Right atrium auricular region (tissue), 2 donors: Measurements from ENCODE around the gene CDK14. TPM values are rescaled to one million over a fixed set of nuclear protein-coding genes. Genes with fewer than 3 reads are reported as not detected.

Source experiments
- DNase-seq: peaks from one replicate; pipeline ENCODE4 v3.0.0-alpha.2; 2019; ENCODE audit warnings: low spot score
- H3K27ac ChIP-seq, 2 donors: fragments of 200-600 bp; sonication (generic); 1 replicate in 1 of 2; 2 replicates in 1 of 2; pipeline ENCODE4 v1.5.1; 2016 to 2019
- H3K27me3 ChIP-seq, 2 donors: fragments of 200-600 bp; sonication (generic); one replicate each; pipeline versions ENCODE4 v1.5.1 to v1.6.0; 2017 to 2019
- H3K36me3 ChIP-seq: fragments of 200-600 bp; sonication (generic); one replicate; pipeline ENCODE4 v1.5.1; 2016
- H3K4me1 ChIP-seq, 2 donors: fragments of 200-600 bp; sonication (generic); one replicate each; pipeline versions ENCODE4 v1.5.1 to v1.6.0; 2017 to 2019
- H3K4me3 ChIP-seq, 2 donors: fragments of 200-600 bp; sonication (generic); 1 replicate in 1 of 2; 2 replicates in 1 of 2; pipeline ENCODE4 v1.5.1; 2017 to 2019; ENCODE audit warnings: mild to moderate bottlenecking in 1 of 2, moderate library complexity in 1 of 2
- H3K9me3 ChIP-seq, 2 donors: fragments of 200-600 bp; sonication (generic); one replicate each; pipeline ENCODE4 v1.5.1; 2019
- total RNA-seq, 2 donors: library from RNA; depleted of rRNA; stranded (reverse); fragments of >200 nt; gene quantifications; one replicate each; pipeline ENCODE4 v1.1.0, GENCODE V29; 2016
- TF ChIP-seq, protein P1 (sequence below), 2 donors: fragments of 200-600 bp; sonication (generic); IDR thresholded peaks; one replicate each; pipeline ENCODE4 v1.5.1; 2019; ENCODE audit warnings: antibody characterized with exemption in 2 of 2

Gene CDK14
- total RNA-seq, 2 donors from 2014 or later: 21.5 to 37.9 TPM

DNA sequence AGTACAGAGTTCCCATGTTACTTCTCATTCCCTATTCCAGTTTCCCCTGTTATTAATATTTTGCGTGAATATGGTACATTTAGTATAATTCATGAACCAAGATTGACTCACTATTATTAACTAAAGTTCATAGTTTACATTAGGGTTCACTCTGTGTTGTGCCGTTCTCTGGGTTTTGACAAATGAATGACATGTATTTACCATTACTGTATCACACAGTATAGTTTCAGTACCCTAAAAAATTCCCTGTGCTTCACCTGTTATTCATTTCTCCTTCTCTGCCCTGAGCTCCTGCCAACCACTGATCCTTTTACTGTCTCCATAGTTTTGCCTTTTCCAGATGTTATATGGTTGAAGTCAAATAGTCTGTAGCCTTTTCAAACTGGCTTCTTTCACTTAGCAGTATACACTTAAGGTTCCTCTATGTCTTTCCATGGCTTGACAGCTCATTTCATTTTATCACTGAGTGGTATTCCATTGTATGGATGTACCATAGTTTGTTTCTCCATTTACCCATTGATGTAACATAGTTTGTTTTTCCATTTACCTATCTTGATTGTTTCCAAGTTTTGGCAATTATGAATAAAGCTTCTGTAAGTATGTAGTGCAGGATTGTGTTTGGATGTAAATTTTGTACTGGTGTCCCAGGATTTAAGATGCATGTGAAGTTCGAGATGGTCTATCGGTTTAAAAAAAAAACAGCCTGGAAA is 58.8 kb downstream of the CDK14 start:
- DNase-seq: no peak
- no peaks in the 10 kb centered on the region for H3K27me3 ChIP-seq
- TF ChIP-seq, protein P1, sequence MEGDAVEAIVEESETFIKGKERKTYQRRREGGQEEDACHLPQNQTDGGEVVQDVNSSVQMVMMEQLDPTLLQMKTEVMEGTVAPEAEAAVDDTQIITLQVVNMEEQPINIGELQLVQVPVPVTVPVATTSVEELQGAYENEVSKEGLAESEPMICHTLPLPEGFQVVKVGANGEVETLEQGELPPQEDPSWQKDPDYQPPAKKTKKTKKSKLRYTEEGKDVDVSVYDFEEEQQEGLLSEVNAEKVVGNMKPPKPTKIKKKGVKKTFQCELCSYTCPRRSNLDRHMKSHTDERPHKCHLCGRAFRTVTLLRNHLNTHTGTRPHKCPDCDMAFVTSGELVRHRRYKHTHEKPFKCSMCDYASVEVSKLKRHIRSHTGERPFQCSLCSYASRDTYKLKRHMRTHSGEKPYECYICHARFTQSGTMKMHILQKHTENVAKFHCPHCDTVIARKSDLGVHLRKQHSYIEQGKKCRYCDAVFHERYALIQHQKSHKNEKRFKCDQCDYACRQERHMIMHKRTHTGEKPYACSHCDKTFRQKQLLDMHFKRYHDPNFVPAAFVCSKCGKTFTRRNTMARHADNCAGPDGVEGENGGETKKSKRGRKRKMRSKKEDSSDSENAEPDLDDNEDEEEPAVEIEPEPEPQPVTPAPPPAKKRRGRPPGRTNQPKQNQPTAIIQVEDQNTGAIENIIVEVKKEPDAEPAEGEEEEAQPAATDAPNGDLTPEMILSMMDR (IDR thresholded peaks at IDR 0.05): no peak

DNA sequence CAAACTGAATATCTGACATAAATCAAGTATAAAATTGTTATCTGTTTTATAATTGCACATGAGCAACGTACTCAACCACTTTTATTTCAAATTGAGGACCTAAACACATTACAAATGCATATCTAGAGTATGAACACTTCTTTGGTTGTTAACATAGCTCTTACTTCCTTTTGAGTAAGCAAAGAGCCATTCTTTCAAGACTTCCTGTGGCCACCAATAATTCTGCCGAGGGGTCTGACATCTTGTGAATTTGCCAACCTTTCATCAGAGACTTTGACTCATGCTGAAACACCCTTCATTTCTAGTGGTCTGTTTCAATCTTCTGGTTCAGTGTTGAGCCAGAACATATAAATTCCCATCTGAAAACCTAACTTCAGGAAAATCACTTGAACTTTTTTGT is 59.4 kb downstream of the CDK14 start:
- Histone ChIP-seq H3K27me3 (no peaks in the 10 kb centered on the region), H3K9me3 (no peaks in the 10 kb centered on the region), H3K4me1 (peaks cover 0 to 13% of the 10 kb centered on the region in 2 donors), H3K27ac (no peak overlapping the region), H3K36me3 (no peaks in the 10 kb centered on the region), H3K4me3 (no peak overlapping the region)
- no peak for DNase-seq
- TF ChIP-seq, protein P1 (IDR thresholded peaks at IDR 0.05): no peak

More for the DNA sequence above, 58.8 kb downstream of the CDK14 start:
- no peak overlapping the region for H3K27ac ChIP-seq
- no peaks in the 10 kb centered on the region for H3K9me3 ChIP-seq
- H3K4me3 ChIP-seq: no peak overlapping the region
- no peaks in the 10 kb centered on the region for H3K36me3 ChIP-seq
- peaks cover 0 to 7% of the 10 kb centered on the region in 2 donors for H3K4me1 ChIP-seq

DNA sequence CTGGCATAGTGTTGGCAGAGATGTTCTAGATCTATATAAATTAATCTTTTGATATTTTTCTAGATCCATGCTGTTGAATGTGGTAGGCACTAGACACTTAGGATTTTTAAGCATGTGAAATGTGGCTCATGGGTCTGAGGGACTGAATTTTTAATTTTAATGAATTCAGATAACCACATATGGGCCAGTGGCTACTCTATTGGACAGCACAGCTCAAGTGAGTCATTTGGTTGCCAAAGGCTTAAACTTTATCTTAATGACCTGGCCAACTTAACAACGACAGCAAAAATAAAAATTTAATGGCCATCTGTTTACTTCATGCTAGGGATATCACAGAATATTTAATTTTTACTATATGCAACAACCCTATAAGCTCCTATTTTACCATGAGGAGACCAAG is 61.4 kb downstream of the CDK14 start:
- TF ChIP-seq, protein P1 (IDR thresholded peaks at IDR 0.05): no peak
- no peak for DNase-seq
- Histone ChIP-seq H3K36me3 (no peaks in the 10 kb centered on the region), H3K9me3 (no peaks in the 10 kb centered on the region), H3K27me3 (no peaks in the 10 kb centered on the region), H3K27ac (no peak overlapping the region), H3K4me1 (peaks cover 0 to 32% of the 10 kb centered on the region in 2 donors), H3K4me3 (no peak overlapping the region)

DNA sequence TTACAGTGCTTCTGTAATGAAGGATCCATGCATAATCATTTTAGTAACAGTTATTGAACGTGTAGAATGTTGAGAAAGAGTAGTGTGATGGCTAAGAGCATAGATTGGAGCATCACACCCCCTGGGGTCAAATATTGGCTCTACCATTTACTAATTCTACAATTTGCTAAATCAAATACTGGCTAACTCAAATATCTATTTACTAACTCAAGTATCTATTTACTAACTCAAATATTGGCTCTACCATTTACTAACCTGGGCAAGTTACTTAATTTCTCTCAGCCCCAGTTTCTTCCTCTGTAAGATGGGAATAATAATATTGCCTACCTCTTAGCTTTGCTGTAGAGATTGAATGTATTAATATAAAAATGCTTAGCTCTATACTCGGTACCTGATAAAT is 64.0 kb downstream of the CDK14 start:
- Histone ChIP-seq H3K27me3 (no peaks in the 10 kb centered on the region), H3K4me3 (no peak overlapping the region), H3K9me3 (no peaks in the 10 kb centered on the region), H3K4me1 (peaks cover 0 to 44% of the 10 kb centered on the region in 2 donors), H3K27ac (peak overlapping the region; percentile 66 to 91), H3K36me3 (no peaks in the 10 kb centered on the region)
- DNase-seq: no peak
- TF ChIP-seq, protein P1 (IDR thresholded peaks at IDR 0.05): no peak

DNA sequence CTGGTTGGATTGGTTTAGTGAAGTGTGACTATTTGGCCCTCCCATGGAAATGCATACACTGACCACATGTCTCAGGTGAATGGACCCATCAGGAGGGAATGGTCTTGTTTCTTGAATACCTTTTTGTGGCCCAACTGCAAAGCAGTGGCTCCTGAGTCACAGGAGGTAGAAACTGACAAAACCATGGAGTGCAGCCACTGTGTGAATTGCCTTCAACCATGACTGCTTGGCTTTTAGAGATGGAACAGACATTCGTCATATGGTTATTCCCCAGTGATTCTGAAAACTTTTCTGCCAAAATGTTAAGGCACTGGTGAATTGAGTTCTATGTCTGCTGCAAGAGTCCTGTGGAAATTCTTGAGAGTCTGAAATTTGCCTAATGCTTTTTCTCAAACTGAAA is 64.7 kb downstream of the CDK14 start:
- Histone ChIP-seq H3K27ac (peak overlapping the region; percentile 66 to 91), H3K4me1 (peaks cover 0 to 51% of the 10 kb centered on the region in 2 donors), H3K27me3 (no peaks in the 10 kb centered on the region), H3K9me3 (no peaks in the 10 kb centered on the region), H3K4me3 (no peak overlapping the region), H3K36me3 (no peaks in the 10 kb centered on the region)
- TF ChIP-seq, protein P1 (IDR thresholded peaks at IDR 0.05): no peak
- DNase-seq: no peak
